ENCODE results near the gene ATL1. TPM values are rescaled to one million over a fixed set of nuclear protein-coding genes. Genes with fewer than 3 reads are reported as not detected.
"Not testable (repeated sequence)": the region's sequence is repeated elsewhere in the genome, so short reads cannot be mapped to it uniquely, and the experiment has no call there.

The ATL1 gene
- total and polyA plus RNA-seq, 2 of the 4 experiments (the other 2 are of a cell fraction): 6.0 to 12.2 TPM

GRCh38 chr14:50551877-50552276, 8.1 kb upstream of the ATL1 start:
- TF ChIP-seq POLR2A (IDR thresholded peaks at IDR 0.05; ENCODE audit: low read depth, low read length) (no peak), MXI1 (IDR thresholded peaks at IDR 0.05; ENCODE audit: borderline replicate concordance, low read depth, low read length) (no peak), CHD1 (IDR thresholded peaks at IDR 0.05; ENCODE audit: low read depth, low read length) (no peak), FOS (IDR thresholded peaks at IDR 0.05; ENCODE audit: low read depth, low read length) (no peak), CEBPB (IDR thresholded peaks at IDR 0.05; ENCODE audit: low read depth, low read length) (no peak), MAZ (IDR thresholded peaks at IDR 0.05; ENCODE audit: borderline replicate concordance, low read depth, low read length) (no peak), SMC3 (IDR thresholded peaks at IDR 0.05; ENCODE audit: low read depth, low read length) (no peak), BHLHE40 (IDR thresholded peaks at IDR 0.05; ENCODE audit: low read depth, low read length) (no peak)
- DNase-seq (no peak), ATAC-seq (ENCODE audit: low read depth) (no peak)
- Histone ChIP-seq H3K23ac (ENCODE audit: low read depth, low read length) (no peak overlapping the region), H2BK120ac (ENCODE audit: low read depth, low read length) (no peak overlapping the region), H3K18ac (ENCODE audit: low read depth, low read length) (no peak overlapping the region), H2BK20ac (ENCODE audit: low read depth, low read length) (no peak overlapping the region), H3K79me1 (ENCODE audit: low read depth in 1 of 2, low read length in 2 of 2) (no peaks in the 10 kb centered on the region), H3K9me1 (ENCODE audit: insufficient read depth, low read length) (no peaks in the 10 kb centered on the region), H2BK5ac (ENCODE audit: low read depth, low read length, poor library complexity, severe bottlenecking) (no peak overlapping the region), H3K27ac (ENCODE audit: insufficient read depth, low read length) (no peak overlapping the region), H3K9me3 (ENCODE audit: control insufficient read depth, insufficient read depth, low read length) (no peaks in the 10 kb centered on the region), H3K4me3 (ENCODE audit: insufficient read depth, low read depth, low read length) (no peak overlapping the region), H4K8ac (ENCODE audit: low read depth in 2 of 2, low read length in 2 of 2) (no peak overlapping the region), H3K27me3 (ENCODE audit: control insufficient read depth, insufficient read depth, low read length) (no peaks in the 10 kb centered on the region; the same call in 1 of the 2 replicates), H3K14ac (replicated peaks; ENCODE audit: low read depth, low read length) (no peak overlapping the region), H2AK5ac (ENCODE audit: low read depth, low read length) (no peak overlapping the region), H2AFZ (replicated peaks; ENCODE audit: low read length, poor library complexity) (no peak overlapping the region), H2AK9ac (replicated peaks; ENCODE audit: low read depth, low read length, poor library complexity) (no peak overlapping the region), H3K4me2 (ENCODE audit: low read depth, low read length) (no peak overlapping the region), H4K91ac (ENCODE audit: insufficient read depth, low read depth, low read length) (no peak overlapping the region), H3K4ac (ENCODE audit: low read depth, low read length) (no peak overlapping the region), H3K9ac (ENCODE audit: low read depth, low read length) (no peak overlapping the region), H4K5ac (ENCODE audit: low read depth, low read length) (no peak overlapping the region), H3K56ac (ENCODE audit: extremely low read depth, insufficient read depth, low read length) (no peak overlapping the region), H3K36me3 (ENCODE audit: control insufficient read depth, insufficient read depth, low read length) (no peaks in the 10 kb centered on the region), H2BK15ac (ENCODE audit: low read depth, low read length) (no peak overlapping the region), H3K4me1 (ENCODE audit: control insufficient read depth, insufficient read depth, low read length) (no peaks in the 10 kb centered on the region), H4K20me1 (ENCODE audit: insufficient read depth, low read length) (no peaks in the 10 kb centered on the region)
- BruUV-seq (replicated peaks): no TSS peak
- ChIA-PET CTCF (no interaction called here), POLR2A (ENCODE audit: unreplicated experiment) (no interaction called here)
- WGBS, 2 experiments (ENCODE audit: extremely low coverage in 2 of 2, insufficient read length in 1 of 2): no CpG with 5 or more reads among the region's 3 CpGs
- dilution Hi-C loops (cut with HindIII; ENCODE audit: low sequenced_read_pairs, unreplicated experiment): no loop called here
- in situ Hi-C loops (cut with MboI; ENCODE audit: low sequenced_read_pairs): no loop called here
- intact Hi-C loops (cut with micrococcal nuclease): no loop called here

GRCh38 chr14:50552796-50553195, 7.1 kb upstream of the ATL1 start:
- H3K27me3 ChIP-seq (ENCODE audit: control insufficient read depth, insufficient read depth, low read length); H4K8ac ChIP-seq (ENCODE audit: low read depth in 2 of 2, low read length in 2 of 2); dilution Hi-C loops (cut with HindIII; ENCODE audit: low sequenced_read_pairs, unreplicated experiment); H4K91ac ChIP-seq (ENCODE audit: insufficient read depth, low read depth, low read length); H2BK5ac ChIP-seq (ENCODE audit: low read depth, low read length, poor library complexity, severe bottlenecking); H2BK15ac ChIP-seq (ENCODE audit: low read depth, low read length); H2BK120ac ChIP-seq (ENCODE audit: low read depth, low read length); BruUV-seq (replicated peaks); POLR2A ChIA-PET (ENCODE audit: unreplicated experiment); H2BK20ac ChIP-seq (ENCODE audit: low read depth, low read length); H3K14ac ChIP-seq (replicated peaks; ENCODE audit: low read depth, low read length); H2AK9ac ChIP-seq (replicated peaks; ENCODE audit: low read depth, low read length, poor library complexity); H3K9me3 ChIP-seq (ENCODE audit: control insufficient read depth, insufficient read depth, low read length); H3K9ac ChIP-seq (ENCODE audit: low read depth, low read length); H2AK5ac ChIP-seq (ENCODE audit: low read depth, low read length); H3K9me1 ChIP-seq (ENCODE audit: insufficient read depth, low read length); H3K23ac ChIP-seq (ENCODE audit: low read depth, low read length); ATAC-seq (ENCODE audit: low read depth); H4K5ac ChIP-seq (ENCODE audit: low read depth, low read length); H3K79me1 ChIP-seq (ENCODE audit: low read depth in 1 of 2, low read length in 2 of 2); H3K4ac ChIP-seq (ENCODE audit: low read depth, low read length); DNase-seq; H3K4me1 ChIP-seq (ENCODE audit: control insufficient read depth, insufficient read depth, low read length); H3K4me2 ChIP-seq (ENCODE audit: low read depth, low read length); H4K20me1 ChIP-seq (ENCODE audit: insufficient read depth, low read length); H3K18ac ChIP-seq (ENCODE audit: low read depth, low read length); H2AFZ ChIP-seq (replicated peaks; ENCODE audit: low read length, poor library complexity); H3K27ac ChIP-seq (ENCODE audit: insufficient read depth, low read length); in situ Hi-C loops (cut with MboI; ENCODE audit: low sequenced_read_pairs); H3K56ac ChIP-seq (ENCODE audit: extremely low read depth, insufficient read depth, low read length); H3K36me3 ChIP-seq (ENCODE audit: control insufficient read depth, insufficient read depth, low read length); CTCF ChIA-PET; H3K4me3 ChIP-seq (ENCODE audit: insufficient read depth, low read depth, low read length); intact Hi-C loops (cut with micrococcal nuclease): not testable (repeated sequence)
- no CpG with 5 or more reads among the region's 3 CpGs for WGBS, 2 experiments (ENCODE audit: extremely low coverage in 2 of 2, insufficient read length in 1 of 2)

Measured in IMR-90 (cell line).